Gastroesophageal sphincter (tissue), 4 donors: ENCODE measurements around the gene GLRX5. TPM values are rescaled to one million over a fixed set of nuclear protein-coding genes. Genes with fewer than 3 reads are reported as not detected.

Experiments
- ATAC-seq: fragments of 150-250 bp; one replicate; pipeline ENCODE4 v1.9.1; 2016; ENCODE audit warnings: mild to moderate bottlenecking, moderate library complexity
- H3K27ac ChIP-seq, 4 donors: fragments of 200-600 bp; sonication (generic) in 3 of 4; 1 replicate in 3 of 4; 2 replicates in 1 of 4; pipeline ENCODE4 v1.5.1; 2016 to 2019
- H3K27me3 ChIP-seq: fragments of 200-600 bp; sonication (generic); one replicate; pipeline ENCODE4 v1.5.1; 2019
- H3K36me3 ChIP-seq, 2 donors: fragments of 200-600 bp; sonication (generic); one replicate each; pipeline ENCODE4 v1.5.1; 2019; ENCODE audit warnings: control low read depth in 1 of 2
- H3K4me1 ChIP-seq, 3 donors: fragments of 200-600 bp; sonication (generic); 1 replicate in 2 of 3; 2 replicates in 1 of 3; pipeline ENCODE4 v1.5.1; 2016 to 2019; ENCODE audit warnings: control low read depth in 2 of 3
- H3K4me3 ChIP-seq, 2 donors: fragments of 200-600 bp; sonication (generic); one replicate each; pipeline ENCODE4 v1.5.1; 2019; ENCODE audit warnings: mild to moderate bottlenecking in 1 of 2, moderate library complexity in 1 of 2
- H3K9me3 ChIP-seq, 3 donors: fragments of 200-600 bp; sonication (generic); one replicate each; pipeline ENCODE4 v1.5.1; 2017 to 2019; ENCODE audit warnings: control low read depth in 2 of 3
- CTCF ChIP-seq, 4 experiments: fragments of 200-600 bp in 2 of 4; fragments of 450-650 bp in 2 of 4; sonication (generic) in 1 of 4; IDR thresholded peaks; one replicate each; pipeline ENCODE4 v1.5.1; 2017 to 2019; ENCODE audit warnings: antibody characterized with exemption in 4 of 4, mild to moderate bottlenecking in 2 of 4, moderate library complexity in 2 of 4
- EP300 ChIP-seq: sonication (generic); formaldehyde crosslinking; IDR thresholded peaks from one replicate; pipeline ENCODE4 v1.6.1; 2017; ENCODE audit warnings: antibody characterized with exemption, mild to moderate bottlenecking
- POLR2A ChIP-seq, 2 donors: fragments of 450-650 bp; IDR thresholded peaks; one replicate each; pipeline ENCODE4 v1.6.1; 2017; ENCODE audit warnings: antibody characterized with exemption in 2 of 2, mild to moderate bottlenecking in 2 of 2, moderate library complexity in 1 of 2
- POLR2AphosphoS5 ChIP-seq: sonication (generic); formaldehyde crosslinking; IDR thresholded peaks from one replicate; pipeline ENCODE4 v1.6.1; 2017; ENCODE audit warnings: antibody characterized with exemption
- WGBS, 2 donors: methylation state at CpG; one replicate each; pipeline ENCODE4 v1.1.5; 2018; ENCODE audit warnings: low coverage in 1 of 2; 5-methylcytosine and 5-hydroxymethylcytosine counted together
- total RNA-seq, 4 donors: library from RNA; depleted of rRNA; stranded (reverse); fragments of >200 nt; gene quantifications; one replicate each; pipeline ENCODE4 v1.1.0, GENCODE V29; 2016

GLRX5 gene
- total RNA-seq, 4 donors from 2014 or later, result 30.5 to 50.5 (median 33.3) TPM

GRCh38 chr14:95557832-95558231, 23.0 kb downstream of the GLRX5 start:
- ATAC-seq, result no peak
- Histone ChIP-seq H3K36me3 (no peaks in the 10 kb centered on the region), H3K27ac (no peak overlapping the region), H3K4me1 (peaks cover 0 to 6% (median 0%) of the 10 kb centered on the region in 3 donors), H3K27me3 (no peaks in the 10 kb centered on the region), H3K9me3 (no peaks in the 10 kb centered on the region), H3K4me3 (no peak overlapping the region)
- WGBS, 2 donors, result 60% methylated on average over 2 of the region's 2 CpGs; no CpG with 5 or more reads in 1 of the 2 donors
- TF ChIP-seq EP300 (no peak), CTCF (IDR thresholded peaks at IDR 0.05) (no peak), POLR2A (IDR thresholded peaks at IDR 0.05) (no peak), POLR2AphosphoS5 (no peak)

- Histone ChIP-seq H3K4me3 (no peak overlapping the region), H3K27me3 (no peaks in the 10 kb centered on the region), H3K9me3 (no peaks in the 10 kb centered on the region), H3K27ac (no peak overlapping the region), H3K36me3 (no peaks in the 10 kb centered on the region), H3K4me1 (peaks cover 0 to 6% (median 0%) of the 10 kb centered on the region in 3 donors)
- TF ChIP-seq EP300 (no peak), POLR2A (IDR thresholded peaks at IDR 0.05) (no peak), CTCF (IDR thresholded peaks at IDR 0.05) (no peak), POLR2AphosphoS5 (no peak)
- ATAC-seq, result no peak
- 23 to 35% methylated on average over 5 to 6 of the region's 6 CpGs for WGBS, 2 donors
Measured at GRCh38 chr14:95559203-95559602, 24.4 kb downstream of the GLRX5 start.

DNA sequence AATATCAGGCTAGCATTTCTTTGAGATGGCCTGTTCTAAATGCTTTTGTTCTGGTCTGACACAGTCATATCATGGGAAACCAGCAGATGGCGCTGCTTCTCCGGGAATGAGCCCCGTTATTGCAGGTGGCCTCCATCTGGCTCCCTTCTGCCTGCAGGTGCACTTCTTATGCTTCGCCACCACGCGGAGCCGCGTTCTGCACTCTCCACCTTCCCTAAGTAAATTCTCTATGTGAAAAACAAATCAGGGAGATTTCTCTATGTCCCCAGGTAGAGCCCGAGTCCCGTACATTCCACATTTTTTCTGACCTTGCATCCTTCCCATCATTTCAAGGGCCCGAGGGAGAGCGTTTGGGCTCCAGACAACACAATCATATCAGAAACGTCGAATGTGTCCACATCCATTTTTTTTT, 26.2 kb downstream of the GLRX5 start:
- WGBS, 2 donors, result 9% methylated on average over 12 to 14 of the region's 14 CpGs
- no peak overlapping the region for H3K4me3 ChIP-seq
- TF ChIP-seq POLR2A (IDR thresholded peaks at IDR 0.05), result no peak
- TF ChIP-seq POLR2AphosphoS5, result peak; percentile 61
- no peak for TF ChIP-seq EP300
- peak; percentile 88 to 95 (median 91) for TF ChIP-seq CTCF (IDR thresholded peaks at IDR 0.05)

DNA sequence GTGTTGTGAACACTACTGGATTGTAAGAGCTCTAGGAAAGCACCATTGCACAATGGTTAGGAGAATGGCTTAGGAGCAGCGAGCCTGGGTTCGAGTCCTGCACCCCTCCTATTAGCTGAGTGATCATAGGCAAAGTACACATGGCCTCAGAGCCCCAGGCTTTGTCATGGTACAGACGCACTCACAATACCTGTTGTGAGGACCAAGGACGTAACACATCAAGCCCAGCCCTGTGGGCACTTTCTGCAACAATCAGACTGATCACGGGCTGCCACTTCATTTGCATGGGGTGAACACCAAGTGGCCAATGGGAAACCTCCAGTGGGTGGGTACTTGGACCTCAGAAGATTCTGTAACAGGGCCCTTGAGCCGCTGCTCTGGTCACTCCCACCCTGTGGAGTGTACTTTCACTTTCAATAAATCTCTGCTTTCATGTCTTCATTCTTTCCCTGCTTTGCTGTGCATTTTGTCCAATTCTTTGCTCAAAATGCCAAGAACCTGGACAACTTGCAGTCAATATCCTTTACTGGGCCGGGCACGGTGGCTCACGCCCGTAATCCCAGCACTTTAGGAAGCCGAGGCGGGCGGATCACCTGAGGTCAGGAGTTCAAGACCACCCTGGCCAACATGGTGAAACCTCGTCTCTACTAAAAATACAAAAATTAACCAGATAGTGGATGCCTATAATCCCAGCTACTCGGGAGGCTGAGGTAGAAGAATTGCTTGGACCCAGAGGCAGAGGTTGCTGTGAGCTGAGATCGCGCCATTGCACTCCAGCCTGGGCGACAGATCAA, 28.2 kb downstream of the GLRX5 start:
- H3K36me3 ChIP-seq, result no peaks in the 10 kb centered on the region
- ATAC-seq, result no peak

More for the DNA sequence above, 26.2 kb downstream of the GLRX5 start:
- Histone ChIP-seq H3K9me3 (no peaks in the 10 kb centered on the region), H3K36me3 (no peaks in the 10 kb centered on the region), H3K27me3 (no peaks in the 10 kb centered on the region), H3K4me1 (peaks cover 0 to 6% (median 0%) of the 10 kb centered on the region in 3 donors), H3K27ac (no peak overlapping the region)
- ATAC-seq, result peak; percentile 71

More for the DNA sequence above, 28.2 kb downstream of the GLRX5 start:
- TF ChIP-seq CTCF (IDR thresholded peaks at IDR 0.05) (no peak), POLR2AphosphoS5 (no peak), POLR2A (IDR thresholded peaks at IDR 0.05) (no peak), EP300 (no peak)
- Histone ChIP-seq H3K27ac (no peak overlapping the region), H3K27me3 (no peaks in the 10 kb centered on the region), H3K4me1 (peaks cover 0 to 6% (median 0%) of the 10 kb centered on the region in 3 donors), H3K4me3 (no peak overlapping the region), H3K9me3 (no peaks in the 10 kb centered on the region)
- 51 to 61% methylated on average over 6 to 7 of the region's 18 CpGs for WGBS, 2 donors
